ENCODE measurements around the gene TSSK6. TPM values are rescaled to one million over a fixed set of nuclear protein-coding genes. Genes with fewer than 3 reads are reported as not detected.

Gene TSSK6
- total RNA-seq, 4 donors from 2014 or later, result 0.33 to 3.7 (median 1.5) TPM

GRCh38 chr19:19513682-19514081, 1.7 kb downstream of the TSSK6 start:
- no peak for DNase-seq (ENCODE audit: extremely low spot score)
- 95% methylated on average over 8 of the region's 17 CpGs for WGBS
- H3K27ac ChIP-seq (replicated peaks in 1 of 4), result peak overlapping the region; percentile 30 to 56 (median 42)
- no peaks in the 10 kb centered on the region for H3K27me3 ChIP-seq
- peaks cover 26 to 43% (median 40%) of the 10 kb centered on the region in 4 donors for H3K4me1 ChIP-seq
- intact Hi-C loops (cut with DNase I), result no loop called here
- no peak for TF ChIP-seq POLR2AphosphoS5 (IDR thresholded peaks at IDR 0.05)
- no peak for TF ChIP-seq POLR2A (IDR thresholded peaks at IDR 0.05; ENCODE audit: low read depth)
- TF ChIP-seq EP300 (IDR thresholded peaks at IDR 0.05), result no peak
- TF ChIP-seq, protein P1, sequence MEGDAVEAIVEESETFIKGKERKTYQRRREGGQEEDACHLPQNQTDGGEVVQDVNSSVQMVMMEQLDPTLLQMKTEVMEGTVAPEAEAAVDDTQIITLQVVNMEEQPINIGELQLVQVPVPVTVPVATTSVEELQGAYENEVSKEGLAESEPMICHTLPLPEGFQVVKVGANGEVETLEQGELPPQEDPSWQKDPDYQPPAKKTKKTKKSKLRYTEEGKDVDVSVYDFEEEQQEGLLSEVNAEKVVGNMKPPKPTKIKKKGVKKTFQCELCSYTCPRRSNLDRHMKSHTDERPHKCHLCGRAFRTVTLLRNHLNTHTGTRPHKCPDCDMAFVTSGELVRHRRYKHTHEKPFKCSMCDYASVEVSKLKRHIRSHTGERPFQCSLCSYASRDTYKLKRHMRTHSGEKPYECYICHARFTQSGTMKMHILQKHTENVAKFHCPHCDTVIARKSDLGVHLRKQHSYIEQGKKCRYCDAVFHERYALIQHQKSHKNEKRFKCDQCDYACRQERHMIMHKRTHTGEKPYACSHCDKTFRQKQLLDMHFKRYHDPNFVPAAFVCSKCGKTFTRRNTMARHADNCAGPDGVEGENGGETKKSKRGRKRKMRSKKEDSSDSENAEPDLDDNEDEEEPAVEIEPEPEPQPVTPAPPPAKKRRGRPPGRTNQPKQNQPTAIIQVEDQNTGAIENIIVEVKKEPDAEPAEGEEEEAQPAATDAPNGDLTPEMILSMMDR (IDR thresholded peaks at IDR 0.05), result no peak
- peak overlapping the region; percentile 41 to 97 (median 44) for H3K4me3 ChIP-seq
- H3K36me3 ChIP-seq, result no peaks in the 10 kb centered on the region
- H3K9me3 ChIP-seq, result peaks cover 0 to 5% (median 3%) of the 10 kb centered on the region in 4 donors

GRCh38 chr19:19510432-19510831, 4.9 kb downstream of the TSSK6 start:
- no peak overlapping the region for H3K4me3 ChIP-seq
- H3K4me1 ChIP-seq, result peaks cover 8 to 17% (median 16%) of the 10 kb centered on the region in 4 donors
- H3K9me3 ChIP-seq, result peaks cover 0 to 5% (median 3%) of the 10 kb centered on the region in 4 donors
- TF ChIP-seq POLR2A (IDR thresholded peaks at IDR 0.05; ENCODE audit: low read depth) (no peak), POLR2AphosphoS5 (IDR thresholded peaks at IDR 0.05) (no peak), EP300 (IDR thresholded peaks at IDR 0.05) (no peak)
- TF ChIP-seq, protein P1 (IDR thresholded peaks at IDR 0.05), result no peak
- H3K27ac ChIP-seq (replicated peaks in 1 of 4), result no peak overlapping the region
- 33% methylated on average over 2 of the region's 6 CpGs for WGBS
- intact Hi-C loops (cut with DNase I), result no loop called here
- H3K36me3 ChIP-seq, result peaks cover 7 to 26% (median 21%) of the 10 kb centered on the region in 4 donors
- no peak for DNase-seq (ENCODE audit: extremely low spot score)
- no peaks in the 10 kb centered on the region for H3K27me3 ChIP-seq

- Histone ChIP-seq H3K27me3 (no peaks in the 10 kb centered on the region), H3K4me1 (no peaks in the 10 kb centered on the region), H3K9me3 (no peaks in the 10 kb centered on the region), H3K27ac (replicated peaks in 1 of 4) (no peak overlapping the region), H3K36me3 (peaks cover 18 to 48% (median 42%) of the 10 kb centered on the region in 4 donors), H3K4me3 (no peak overlapping the region)
- TF ChIP-seq, protein P1 (IDR thresholded peaks at IDR 0.05), result no peak
- no peak for TF ChIP-seq POLR2AphosphoS5 (IDR thresholded peaks at IDR 0.05)
- no peak for TF ChIP-seq EP300 (IDR thresholded peaks at IDR 0.05)
- no peak for TF ChIP-seq POLR2A (IDR thresholded peaks at IDR 0.05; ENCODE audit: low read depth)
- WGBS, result 72% methylated on average over 6 of the region's 11 CpGs
- intact Hi-C loops (cut with DNase I), result no loop called here
- no peak for DNase-seq (ENCODE audit: extremely low spot score)
Measured at GRCh38 chr19:19508217-19508616, 7.1 kb downstream of the TSSK6 start.

DNA sequence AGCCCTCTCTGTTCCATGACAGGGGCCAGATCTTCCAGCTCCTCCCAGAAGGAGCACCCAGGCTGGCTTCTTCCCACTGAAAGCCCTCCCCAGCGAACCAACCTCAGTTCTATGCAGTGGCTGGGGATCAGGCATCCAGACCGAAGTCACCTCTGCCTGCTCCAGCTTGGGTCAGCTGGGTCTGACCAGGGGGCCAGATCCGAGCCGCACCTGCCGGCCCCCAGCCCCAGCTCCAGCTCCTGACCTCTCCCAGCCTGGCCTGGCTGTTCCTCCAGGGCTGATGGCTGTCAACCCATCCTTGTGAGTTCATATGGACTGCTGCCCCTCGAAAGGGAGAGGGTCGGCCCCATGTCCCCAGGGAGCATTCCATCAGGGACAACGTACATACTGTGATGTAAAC, 8.0 kb downstream of the TSSK6 start:
- Histone ChIP-seq H3K4me3 (no peak overlapping the region), H3K36me3 (peaks cover 23 to 57% (median 51%) of the 10 kb centered on the region in 4 donors), H3K4me1 (no peaks in the 10 kb centered on the region), H3K27me3 (no peaks in the 10 kb centered on the region), H3K27ac (replicated peaks in 1 of 4) (no peak overlapping the region), H3K9me3 (no peaks in the 10 kb centered on the region)
- whole genome bisulfite sequencing, result 76% methylated on average over 5 of the region's 8 CpGs
- TF ChIP-seq POLR2AphosphoS5 (IDR thresholded peaks at IDR 0.05) (no peak), EP300 (IDR thresholded peaks at IDR 0.05) (no peak), POLR2A (IDR thresholded peaks at IDR 0.05; ENCODE audit: low read depth) (no peak)
- TF ChIP-seq, protein P1 (IDR thresholded peaks at IDR 0.05), result no peak
- DNase-seq (ENCODE audit: extremely low spot score), result no peak
- intact Hi-C loops (cut with DNase I), result no loop called here

GRCh38 chr19:19506592-19506991, 8.8 kb downstream of the TSSK6 start:
- WGBS, result 85% methylated on average over 12 of the region's 12 CpGs
- intact Hi-C loops (cut with DNase I), result no loop called here
- peaks cover 31 to 65% (median 58%) of the 10 kb centered on the region in 4 donors for H3K36me3 ChIP-seq
- no peak overlapping the region for H3K27ac ChIP-seq (replicated peaks in 1 of 4)
- H3K9me3 ChIP-seq, result no peaks in the 10 kb centered on the region
- no peaks in the 10 kb centered on the region for H3K27me3 ChIP-seq
- H3K4me1 ChIP-seq, result no peaks in the 10 kb centered on the region
- no peak for TF ChIP-seq POLR2AphosphoS5 (IDR thresholded peaks at IDR 0.05)
- TF ChIP-seq, protein P1 (IDR thresholded peaks at IDR 0.05), result no peak
- no peak for TF ChIP-seq POLR2A (IDR thresholded peaks at IDR 0.05; ENCODE audit: low read depth)
- TF ChIP-seq EP300 (IDR thresholded peaks at IDR 0.05), result no peak
- DNase-seq (ENCODE audit: extremely low spot score), result no peak
- no peak overlapping the region for H3K4me3 ChIP-seq

Data from esophagus muscularis mucosa (tissue), 4 donors.